ENCODE results near the gene PNCK.

DNA sequence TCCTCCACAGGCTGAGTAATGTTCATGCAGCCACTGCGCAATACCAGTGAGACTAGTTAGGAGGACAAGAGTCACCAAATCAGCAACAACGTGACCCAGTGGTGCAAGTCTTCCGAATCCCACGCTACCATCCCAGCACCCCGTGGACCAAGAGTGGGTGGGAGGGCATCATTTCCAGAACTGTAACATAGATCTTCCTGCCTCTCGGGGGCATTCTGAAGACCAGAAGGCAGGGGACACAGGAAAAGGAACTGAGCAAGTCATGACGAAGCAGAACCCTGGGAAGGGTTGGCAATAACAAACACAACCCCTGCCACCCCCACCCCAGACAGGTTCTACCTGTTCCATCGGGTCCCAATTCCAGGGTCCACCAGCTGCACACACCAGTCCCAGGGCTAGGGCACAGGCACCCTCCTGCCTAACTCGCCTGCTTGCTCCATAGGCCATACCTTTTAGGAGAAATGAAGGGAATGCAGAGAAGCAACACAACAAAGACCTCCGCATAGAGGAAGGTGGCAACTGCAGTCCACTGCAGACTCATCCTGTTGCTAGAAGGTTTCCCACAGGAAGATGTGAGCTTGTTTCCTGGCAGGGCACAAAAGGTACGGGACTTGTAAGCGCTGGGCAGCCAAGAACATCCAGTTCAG lies 49.2 kb upstream of the PNCK start:
- TF ChIP-seq, protein P1, sequence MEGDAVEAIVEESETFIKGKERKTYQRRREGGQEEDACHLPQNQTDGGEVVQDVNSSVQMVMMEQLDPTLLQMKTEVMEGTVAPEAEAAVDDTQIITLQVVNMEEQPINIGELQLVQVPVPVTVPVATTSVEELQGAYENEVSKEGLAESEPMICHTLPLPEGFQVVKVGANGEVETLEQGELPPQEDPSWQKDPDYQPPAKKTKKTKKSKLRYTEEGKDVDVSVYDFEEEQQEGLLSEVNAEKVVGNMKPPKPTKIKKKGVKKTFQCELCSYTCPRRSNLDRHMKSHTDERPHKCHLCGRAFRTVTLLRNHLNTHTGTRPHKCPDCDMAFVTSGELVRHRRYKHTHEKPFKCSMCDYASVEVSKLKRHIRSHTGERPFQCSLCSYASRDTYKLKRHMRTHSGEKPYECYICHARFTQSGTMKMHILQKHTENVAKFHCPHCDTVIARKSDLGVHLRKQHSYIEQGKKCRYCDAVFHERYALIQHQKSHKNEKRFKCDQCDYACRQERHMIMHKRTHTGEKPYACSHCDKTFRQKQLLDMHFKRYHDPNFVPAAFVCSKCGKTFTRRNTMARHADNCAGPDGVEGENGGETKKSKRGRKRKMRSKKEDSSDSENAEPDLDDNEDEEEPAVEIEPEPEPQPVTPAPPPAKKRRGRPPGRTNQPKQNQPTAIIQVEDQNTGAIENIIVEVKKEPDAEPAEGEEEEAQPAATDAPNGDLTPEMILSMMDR (IDR thresholded peaks at IDR 0.05) = no peak
- TF ChIP-seq POLR2AphosphoS5 (IDR thresholded peaks at IDR 0.05) = no peak
- no peak for TF ChIP-seq POLR2A (IDR thresholded peaks at IDR 0.05)

Data from sigmoid colon (tissue), 4 donors.